ENCODE data around the gene C1QBP.
"Not testable (repeated sequence)": the region's sequence is repeated elsewhere in the genome, so short reads cannot be mapped to it uniquely, and the experiment has no call there.

Gene C1QBP

DNA sequence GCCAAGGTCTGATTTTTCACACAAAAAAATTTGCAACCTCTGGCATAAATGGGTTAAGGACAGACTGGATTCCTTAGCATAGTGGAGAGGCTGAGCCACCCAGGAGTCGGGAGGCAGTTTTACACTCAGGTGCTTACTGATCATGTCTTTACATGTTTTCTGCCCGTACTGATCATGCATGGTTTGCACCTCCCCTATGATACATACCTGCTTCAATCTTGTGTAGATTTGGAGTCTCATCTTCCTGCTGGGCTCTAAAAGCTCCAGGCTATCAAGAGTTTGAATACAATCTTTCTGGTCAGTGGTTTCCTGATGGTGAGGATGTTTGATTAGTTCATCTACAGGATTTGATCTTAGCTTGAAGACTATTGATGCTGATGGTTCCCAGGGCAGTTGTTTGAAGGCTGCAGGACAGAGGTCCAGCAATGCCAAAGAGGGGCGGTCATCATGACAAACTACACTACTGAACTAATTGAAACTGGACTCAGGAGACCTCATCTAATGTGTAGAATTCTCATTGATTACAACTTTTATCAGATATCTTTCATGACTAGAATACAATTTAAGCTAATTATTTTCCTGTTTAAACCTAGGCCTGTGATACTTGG lies 6.9 kb downstream of the C1QBP start:
- no peak for DNase-seq (ENCODE audit: low read depth in 3 of 3)

GRCh38 chr17:5431234-5431633 lies 7.7 kb downstream of the C1QBP start:
- not testable (repeated sequence) for DNase-seq (ENCODE audit: low read depth in 3 of 3)

DNA sequence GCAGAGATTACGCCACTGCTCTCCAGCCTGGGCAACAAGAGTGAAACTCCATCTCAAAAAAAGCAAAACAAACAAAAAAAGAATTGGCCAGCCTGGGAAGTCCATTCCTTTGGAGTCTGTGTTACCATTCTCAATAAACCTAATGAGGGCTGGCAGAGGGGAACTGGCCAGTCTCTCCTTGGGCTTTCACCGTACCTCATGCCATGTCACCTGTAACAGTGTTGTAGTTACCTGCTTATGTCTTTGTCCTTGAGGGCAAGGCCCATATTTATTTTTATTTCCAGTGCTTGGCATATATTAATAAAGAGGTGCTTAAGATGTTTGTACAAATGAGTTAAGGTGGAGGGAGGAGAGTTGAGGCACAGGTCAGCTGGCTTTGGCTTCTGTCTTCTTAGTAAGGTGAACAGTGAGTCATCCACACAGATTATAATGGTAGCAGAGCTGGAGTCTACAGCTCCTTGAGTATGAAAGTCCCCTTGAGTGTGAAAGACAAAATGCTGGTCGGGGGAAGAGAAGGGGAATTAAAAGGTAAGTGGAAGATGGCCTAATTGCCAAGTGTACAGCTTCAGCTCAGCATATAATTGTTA lies 8.4 kb downstream of the C1QBP start:
- DNase-seq (ENCODE audit: low read depth in 3 of 3): no peak

DNA sequence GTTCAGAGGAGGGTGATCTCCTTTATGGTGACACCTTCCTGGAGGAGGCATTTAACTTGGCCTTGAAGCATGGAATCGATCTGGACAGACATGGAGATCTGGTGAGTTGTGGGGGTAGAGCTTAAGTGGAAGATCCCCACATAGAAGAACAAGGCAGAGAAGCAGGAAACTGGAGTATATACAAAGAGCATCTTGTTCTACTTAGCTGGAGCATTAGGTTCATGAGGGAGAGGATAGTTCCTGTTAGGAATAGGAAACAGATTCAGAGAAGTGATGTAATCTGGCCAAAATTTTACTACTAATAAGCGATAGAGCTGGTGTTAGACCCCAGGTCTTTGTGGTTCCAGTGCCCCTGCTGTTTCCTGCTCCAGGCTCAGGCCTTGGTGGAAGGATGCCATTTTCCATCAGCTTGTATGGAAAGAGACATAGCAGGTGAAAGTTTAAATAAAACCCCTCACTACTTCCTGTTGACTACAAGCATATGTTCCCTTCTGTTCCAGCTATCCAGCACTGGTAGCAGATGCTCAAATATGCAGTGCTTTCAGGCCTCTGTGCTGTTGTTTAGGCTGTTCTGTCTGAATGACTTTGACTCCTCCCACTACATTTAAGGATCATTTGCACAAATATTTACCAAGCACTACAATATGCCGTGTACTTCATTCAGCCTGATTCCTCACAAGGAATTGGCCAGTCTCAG lies 9.6 kb downstream of the C1QBP start:
- no peak for DNase-seq (ENCODE audit: low read depth in 3 of 3)

DNA sequence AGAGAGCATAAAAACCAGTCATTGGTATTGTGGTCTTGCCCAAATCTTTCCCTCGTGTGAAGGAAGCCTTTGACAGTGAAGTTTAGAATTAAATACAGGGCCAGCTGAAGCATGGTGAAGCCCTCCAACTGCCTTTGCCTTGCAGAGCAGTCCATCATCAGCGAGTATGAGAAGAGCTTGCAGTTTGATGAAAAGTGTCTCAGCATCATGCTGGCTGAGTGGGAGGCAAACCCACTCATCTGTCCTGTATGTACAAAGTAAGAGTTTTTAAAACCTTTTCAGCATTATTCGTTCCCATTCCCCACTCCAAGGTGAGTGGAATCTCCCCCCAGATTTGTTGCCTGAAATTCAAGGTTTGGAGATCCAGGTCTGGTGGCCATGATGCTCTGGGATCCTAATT lies 13.1 kb downstream of the C1QBP start:
- no peak for DNase-seq (ENCODE audit: low read depth in 3 of 3)

DNA sequence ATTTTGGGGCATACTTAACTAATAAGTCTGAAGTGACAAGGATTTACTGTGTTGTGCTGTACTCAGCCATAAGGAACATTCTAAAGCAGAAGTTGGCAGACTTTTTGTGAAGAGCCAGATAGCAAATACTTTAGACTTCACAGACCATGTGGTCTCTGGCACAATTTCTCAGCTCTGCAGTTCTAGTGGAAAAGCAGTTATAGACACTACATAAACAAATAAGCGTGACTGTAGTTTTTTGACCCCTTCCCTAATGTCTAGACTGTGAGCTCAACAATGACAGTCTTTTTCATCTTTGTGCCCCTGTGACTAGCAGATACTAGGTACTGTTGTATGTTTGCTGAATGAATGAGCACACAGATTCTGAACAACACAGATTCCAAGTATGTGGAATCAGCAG lies 14.0 kb downstream of the C1QBP start:
- no peak for DNase-seq (ENCODE audit: low read depth in 3 of 3)

- DNase-seq (ENCODE audit: low read depth in 3 of 3): no peak
Measured at GRCh38 chr17:5422505-5422904, 16.4 kb downstream of the C1QBP start.

- DNase-seq (ENCODE audit: low read depth in 3 of 3): peak; percentile 70 to 74 (median 71)
Measured at GRCh38 chr17:5419959-5420653, 18.8 kb downstream of the C1QBP start, which contains the start of gene RPAIN. Gene RPAIN, plus strand, starts transcription at chr17:5420182. Its CDS starts 29 bp downstream, at chr17:5420211.

DNA sequence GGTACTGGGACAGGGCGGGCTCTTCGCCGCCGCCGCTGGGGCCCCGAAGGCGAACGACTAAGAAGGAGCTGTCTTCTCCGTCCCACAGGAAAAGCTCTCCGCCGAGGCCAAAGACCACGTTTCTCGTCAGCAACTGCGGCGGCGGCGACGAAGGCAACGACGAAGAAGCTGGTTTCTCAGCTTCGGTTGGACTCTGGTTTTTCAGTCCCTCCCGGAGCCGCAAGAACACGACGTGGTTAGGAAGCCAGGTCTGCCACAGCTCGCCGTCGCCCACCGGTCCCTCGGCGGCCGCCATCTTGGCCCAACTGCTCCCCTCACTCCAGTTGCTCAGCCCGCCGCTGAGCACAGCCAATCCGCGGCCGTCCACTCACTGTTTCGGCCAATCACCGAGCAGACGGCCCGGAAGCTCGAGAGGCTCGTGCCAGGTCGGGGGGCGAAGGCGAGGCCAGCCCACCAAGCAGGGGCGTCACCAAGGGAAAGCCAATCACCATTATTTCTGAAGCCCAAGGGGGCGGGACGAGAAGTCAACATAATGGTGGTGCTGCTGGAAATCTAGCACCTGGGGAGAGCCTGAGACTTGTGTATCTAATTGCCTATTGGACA lies 19.5 kb downstream of the C1QBP start, which contains the start of gene NUP88:
Gene NUP88 (minus strand): TSS at position 307 of the 603 bp plus-strand sequence. CDS start 12 bp downstream, at position 295.
- peak; percentile 84 to 93 (median 91) for DNase-seq (ENCODE audit: low read depth in 3 of 3)

- DNase-seq (ENCODE audit: low read depth in 3 of 3): peak; percentile 21 to 51 (median 33)
Measured at GRCh38 chr17:5418858-5419355, 20.0 kb downstream of the C1QBP start.

GRCh38 chr17:5416901-5417300 lies 22.1 kb downstream of the C1QBP start:
- DNase-seq (ENCODE audit: low read depth in 3 of 3): no peak

- DNase-seq (ENCODE audit: low read depth in 3 of 3): no peak
Measured at GRCh38 chr17:5413682-5414081, 25.3 kb downstream of the C1QBP start.

- DNase-seq (ENCODE audit: low read depth in 3 of 3): no peak
Measured at GRCh38 chr17:5410594-5411272, 28.2 kb downstream of the C1QBP start.

DNA sequence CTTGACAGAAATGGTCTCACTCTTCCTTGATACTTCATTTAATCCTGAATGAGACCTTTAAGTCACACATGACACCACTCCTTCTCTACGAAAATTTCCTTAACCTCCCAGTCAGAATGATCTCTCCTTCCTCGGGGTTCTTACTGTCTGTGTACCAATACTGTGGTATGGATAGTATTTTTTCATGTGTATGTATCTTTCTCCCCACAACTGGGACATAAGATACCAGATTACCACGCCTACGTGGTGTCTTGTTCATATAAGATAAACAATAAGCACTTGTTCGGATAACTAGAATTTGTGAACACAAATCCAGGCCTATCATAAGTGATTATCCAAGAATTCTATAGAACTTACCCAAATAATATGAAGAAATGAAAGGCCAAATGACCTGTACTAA lies 30.8 kb downstream of the C1QBP start:
- DNase-seq (ENCODE audit: low read depth in 3 of 3): no peak

DNA sequence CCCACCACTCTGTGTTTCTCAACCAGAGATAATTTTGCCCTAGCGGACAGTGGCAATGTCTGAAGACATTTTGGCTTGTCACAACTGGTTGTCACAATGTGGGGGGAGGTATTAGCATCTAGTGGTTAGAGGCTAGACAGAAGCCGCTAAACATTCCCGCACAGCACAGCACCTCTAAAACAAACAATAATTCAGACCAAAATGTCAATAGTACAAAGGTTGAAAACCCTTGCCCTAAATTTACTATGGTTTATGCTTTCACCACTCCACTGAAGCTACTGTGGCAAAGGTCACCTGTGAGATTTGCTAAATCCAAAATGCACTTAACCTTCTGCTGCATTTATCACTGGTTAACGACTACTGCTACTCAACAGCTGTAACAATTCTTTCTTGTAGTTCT lies 33.6 kb downstream of the C1QBP start:
- no peak for DNase-seq (ENCODE audit: low read depth in 3 of 3)

DNA sequence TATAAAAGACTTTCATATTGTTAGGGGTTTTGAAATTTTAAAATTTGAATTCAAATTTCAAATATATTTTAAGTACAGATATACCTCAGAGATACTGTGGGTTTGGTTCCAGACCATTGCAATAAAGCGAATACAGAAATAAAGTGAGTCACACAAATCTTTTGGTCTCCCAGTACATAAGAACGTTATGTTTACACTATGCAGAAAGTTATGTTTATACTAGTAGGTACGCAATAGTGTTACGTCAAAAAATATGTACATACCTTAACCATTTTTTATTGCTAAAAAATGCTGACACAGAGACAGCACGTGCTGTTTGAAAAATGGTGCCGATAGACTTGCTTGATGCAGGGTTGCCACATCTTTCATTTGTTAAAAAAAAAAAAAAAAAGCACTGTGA lies 39.2 kb downstream of the C1QBP start:
- no peak for DNase-seq (ENCODE audit: low read depth in 3 of 3)

GRCh38 chr17:5396612-5397011 lies 42.3 kb downstream of the C1QBP start:
- DNase-seq (ENCODE audit: low read depth in 3 of 3): no peak

GRCh38 chr17:5391678-5392077 lies 47.3 kb downstream of the C1QBP start:
- DNase-seq (ENCODE audit: low read depth in 3 of 3): no peak

Measured in stimulated activated CD4-positive, alpha-beta T cell treated with anti-CD3 and anti-CD28 coated beads, TNF-alpha, amount 100 ng/mL, for 4 hours (primary cell).